ENCODE measurements around the gene UBE2H.
A peak's percentile ranks its signal among the peaks of the same experiment; 100 is the strongest.

The UBE2H gene

DNA sequence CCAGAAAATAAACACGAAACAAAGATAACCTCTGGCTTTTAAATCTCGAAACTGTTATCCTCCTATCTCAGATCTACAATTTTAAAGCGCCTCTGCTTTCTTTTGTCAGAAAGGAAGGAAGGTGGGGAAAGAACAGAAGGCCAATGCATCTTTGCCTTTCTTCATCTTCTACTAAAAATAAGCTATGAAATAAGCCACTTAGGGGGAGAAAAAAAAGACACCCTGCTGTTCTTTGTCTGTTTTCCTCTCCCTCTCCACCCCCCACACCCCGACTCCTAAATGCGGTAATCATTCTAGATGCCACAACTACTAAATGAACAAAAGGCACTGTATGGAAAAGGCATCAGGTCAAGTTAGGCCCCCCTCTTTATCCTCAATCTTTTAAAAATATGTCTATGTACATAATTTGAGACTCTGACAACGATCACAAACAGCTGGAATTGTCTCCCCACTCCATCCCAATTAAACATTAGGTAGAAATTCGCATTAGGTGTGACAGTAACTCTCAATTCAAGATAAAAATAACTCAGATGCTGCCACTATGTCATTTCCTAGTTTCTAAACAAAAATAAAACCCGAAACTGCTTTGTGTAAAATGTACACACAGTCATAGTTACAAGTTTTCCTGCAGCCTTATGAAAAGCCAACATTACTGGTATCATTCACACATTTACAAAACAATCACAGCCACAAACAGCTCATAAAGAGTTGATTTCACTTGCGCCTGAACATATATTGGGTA, 2.4 kb downstream of the UBE2H start:
- no peak for DNase-seq (ENCODE audit: low read depth)

DNA sequence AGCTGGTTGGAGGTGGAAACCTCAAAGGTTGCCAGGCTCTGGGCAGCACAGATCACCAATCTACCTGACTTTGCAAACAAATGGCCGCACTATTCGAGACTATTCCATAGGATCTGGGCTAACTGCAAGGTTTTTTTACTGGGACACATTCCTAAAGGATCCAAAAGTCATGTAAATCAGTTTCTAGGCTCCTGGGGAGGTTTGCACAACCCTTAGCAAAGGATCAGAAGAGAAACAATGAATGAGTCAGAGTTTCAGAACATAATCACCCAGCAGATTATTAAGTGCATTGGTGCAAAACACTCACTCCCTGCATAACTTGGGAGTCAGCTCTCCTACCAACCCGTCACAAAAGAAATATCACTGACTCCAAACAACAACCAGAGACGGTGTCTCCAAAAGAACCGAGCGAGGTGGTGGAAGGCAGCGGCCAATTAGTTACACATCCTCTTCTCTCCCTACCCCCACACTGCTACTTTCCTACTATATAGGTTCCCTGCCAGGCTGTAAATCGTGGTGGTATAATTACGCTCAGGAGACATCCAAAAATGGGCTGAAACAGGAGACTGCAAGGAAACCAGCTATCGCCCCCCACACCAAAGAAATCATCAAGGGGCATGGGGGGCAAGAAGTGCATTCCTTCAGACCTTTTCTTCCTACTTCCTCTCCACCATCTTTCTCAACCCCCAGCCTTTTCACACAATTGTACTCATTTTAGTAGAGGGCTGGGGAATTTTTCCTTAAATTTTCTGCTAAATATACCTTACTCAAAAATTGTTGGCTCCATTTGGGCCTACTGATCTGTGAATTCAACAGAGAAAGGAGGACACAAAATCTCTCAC, 3.2 kb downstream of the UBE2H start:
- peak; percentile 12 for DNase-seq (ENCODE audit: low read depth)

DNA sequence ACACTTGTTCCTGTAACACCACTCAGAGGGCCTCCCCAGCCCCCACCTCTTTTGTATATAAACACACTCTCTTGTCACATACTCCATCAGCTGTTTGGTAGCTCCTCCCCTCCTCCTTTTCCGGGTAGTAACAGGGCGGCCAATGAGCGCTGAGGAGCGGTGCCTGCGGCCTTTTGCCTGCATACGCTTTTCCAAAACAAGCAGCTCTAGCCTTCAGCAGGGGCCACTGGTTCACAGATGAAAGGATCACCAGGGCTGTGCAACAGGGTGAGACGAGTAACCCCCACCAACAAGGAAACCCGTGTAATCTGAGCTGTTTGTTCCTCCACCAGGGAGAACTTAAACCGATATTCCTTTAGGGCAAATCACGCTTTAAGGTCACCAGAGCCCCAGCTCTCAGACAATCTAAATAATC, 3.9 kb downstream of the UBE2H start:
- DNase-seq (ENCODE audit: low read depth): peak; percentile 68

DNA sequence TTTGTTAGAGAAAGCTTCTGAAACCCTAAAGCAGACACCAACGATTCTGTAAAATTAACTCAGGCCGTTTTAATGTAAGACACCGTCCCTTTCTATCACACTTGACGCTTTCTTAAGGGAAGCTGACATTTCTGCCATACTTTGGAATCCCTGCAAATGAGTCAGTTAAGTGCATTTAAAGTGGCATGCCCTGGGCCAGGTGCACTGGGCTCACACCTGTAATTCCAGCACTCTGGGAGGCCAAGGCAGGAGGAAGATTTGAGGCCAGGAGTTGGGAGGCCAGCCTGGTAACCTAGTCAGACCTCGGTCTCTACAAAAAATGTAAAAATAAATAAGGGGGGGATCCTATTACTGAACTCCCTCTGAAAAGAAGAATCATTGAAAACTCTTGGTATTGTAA, 4.4 kb downstream of the UBE2H start:
- DNase-seq (ENCODE audit: low read depth): no peak

DNA sequence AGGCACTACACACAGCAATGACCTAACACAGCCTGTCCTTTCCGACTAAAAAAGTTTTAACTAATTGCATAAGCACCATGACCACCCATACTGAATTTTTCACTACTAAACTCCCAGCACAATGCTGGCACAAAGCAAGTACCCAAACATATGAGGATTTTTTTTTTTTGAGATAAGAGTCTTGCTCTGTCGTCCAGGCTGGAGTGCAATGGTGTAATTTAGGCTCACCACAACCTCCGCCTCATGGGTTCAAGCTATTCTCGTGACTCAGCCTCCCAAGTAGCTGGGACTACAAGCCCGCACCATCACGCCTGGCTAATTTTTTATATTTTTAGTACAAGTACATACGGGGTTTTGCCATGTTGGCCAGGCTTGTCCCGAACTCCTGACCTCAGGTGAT, 5.1 kb downstream of the UBE2H start:
- no peak for DNase-seq (ENCODE audit: low read depth)

DNA sequence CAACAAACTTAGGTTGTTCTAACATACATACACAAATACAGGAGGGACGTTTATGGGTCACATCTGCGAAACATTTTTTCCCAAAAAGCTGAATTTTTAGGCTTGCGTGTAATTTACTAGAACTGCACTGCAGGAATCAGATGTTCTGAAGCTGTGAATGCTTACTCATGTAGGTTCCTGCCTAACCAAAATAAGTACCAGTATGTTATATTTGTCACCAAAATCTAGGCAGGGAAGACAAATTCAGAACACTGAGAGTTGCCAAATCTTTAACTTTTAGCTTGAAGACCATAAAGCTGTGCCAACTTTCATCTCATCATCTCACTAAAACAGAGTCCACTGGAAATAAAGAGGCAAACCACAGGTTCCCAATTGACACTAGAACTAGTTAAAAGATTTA, 5.7 kb downstream of the UBE2H start:
- no peak for DNase-seq (ENCODE audit: low read depth)

DNA sequence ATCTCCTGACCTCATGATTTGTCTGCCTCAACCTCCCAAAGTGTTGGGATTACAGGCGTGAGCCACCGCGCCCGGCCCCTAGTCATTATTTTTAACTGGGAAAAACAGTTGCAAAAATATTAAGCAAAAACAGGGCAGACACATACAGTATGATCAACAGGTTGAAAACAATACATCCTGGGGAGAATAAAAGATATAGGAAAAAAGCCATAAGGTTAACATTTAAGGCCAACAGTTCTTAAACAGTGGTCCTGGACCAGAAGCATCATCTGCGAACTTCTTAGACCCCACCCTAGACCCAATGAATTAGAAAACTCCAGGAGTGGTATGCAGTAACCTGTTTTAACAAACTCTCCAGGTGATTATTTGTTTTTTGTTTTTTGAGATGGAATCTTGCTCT, 6.5 kb downstream of the UBE2H start:
- no peak for DNase-seq (ENCODE audit: low read depth)

DNA sequence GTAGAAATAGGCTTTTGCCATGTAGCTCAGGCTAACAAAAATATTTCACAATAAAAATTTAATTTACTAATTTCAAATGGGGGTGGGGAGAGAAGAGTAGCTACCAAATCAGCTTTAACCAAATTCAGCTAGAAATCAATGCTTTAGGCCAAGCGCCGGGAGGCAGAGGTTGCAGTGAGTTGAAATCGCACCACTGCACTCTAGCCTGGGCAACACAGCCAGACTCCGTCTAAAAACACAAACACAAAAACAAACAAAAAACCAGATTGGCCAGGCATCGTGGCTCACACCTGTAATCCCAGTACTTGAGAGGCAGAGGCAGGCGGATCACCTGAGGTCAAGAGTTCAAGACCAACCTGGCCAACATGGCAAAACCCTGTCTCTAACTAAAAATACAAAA, 9.4 kb downstream of the UBE2H start:
- no peak for DNase-seq (ENCODE audit: low read depth)

DNA sequence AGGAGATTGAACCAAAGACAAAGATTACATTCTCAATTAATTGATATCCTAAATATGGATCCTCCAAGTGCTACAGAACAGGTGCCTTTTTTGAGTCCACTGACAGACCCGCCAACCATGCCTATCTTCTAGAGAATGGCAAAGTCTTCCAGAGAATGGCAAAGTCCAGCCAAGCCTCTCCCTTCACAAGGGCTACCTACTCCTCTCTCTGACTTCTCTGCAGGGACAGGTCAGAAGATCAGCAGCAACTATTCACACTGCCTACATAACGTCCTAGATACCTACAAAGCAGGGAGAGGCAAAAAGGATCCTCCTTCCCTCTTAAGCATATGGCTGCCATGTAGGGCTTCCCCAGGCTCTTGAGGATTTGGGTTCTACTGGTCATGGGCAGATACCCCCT, 12.4 kb downstream of the UBE2H start:
- no peak for DNase-seq (ENCODE audit: low read depth)

DNA sequence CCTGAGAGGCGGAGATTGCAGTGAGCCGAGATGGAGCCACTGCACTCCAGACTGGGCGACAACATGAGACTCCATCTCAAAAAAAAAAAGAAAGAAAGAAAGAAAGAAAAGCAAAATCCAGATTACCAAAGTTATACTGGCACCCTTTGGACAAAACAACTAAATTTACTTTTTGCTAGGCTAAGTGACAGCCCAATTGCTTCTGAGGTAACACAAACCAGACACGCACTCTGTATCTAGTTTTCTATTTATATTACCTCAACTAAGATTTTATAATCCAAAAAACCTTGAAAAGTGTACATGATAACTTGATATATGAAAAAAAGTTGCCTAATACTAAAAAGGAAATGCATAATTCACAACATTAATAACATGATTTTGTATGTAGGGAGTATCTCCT, 12.9 kb downstream of the UBE2H start:
- DNase-seq (ENCODE audit: low read depth): no peak

DNA sequence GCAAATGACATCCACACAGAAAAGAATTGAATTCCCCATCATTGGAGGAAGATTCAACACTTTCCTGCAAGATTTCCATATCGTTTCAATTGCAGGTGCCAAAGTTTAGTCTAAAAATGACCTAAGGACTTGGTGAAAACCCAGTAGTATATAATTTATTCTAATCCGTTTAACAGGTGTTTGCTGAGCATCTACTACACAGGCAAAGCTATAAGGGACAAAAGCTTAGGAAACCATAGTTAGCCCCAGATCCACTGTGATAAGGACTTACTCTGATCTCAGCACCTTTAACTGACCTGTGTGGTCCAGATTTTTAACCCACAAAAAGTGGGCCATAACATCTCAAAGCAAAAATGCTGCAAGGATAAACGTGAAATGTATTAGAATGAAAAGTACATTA, 19.1 kb downstream of the UBE2H start:
- DNase-seq (ENCODE audit: low read depth): no peak

DNA sequence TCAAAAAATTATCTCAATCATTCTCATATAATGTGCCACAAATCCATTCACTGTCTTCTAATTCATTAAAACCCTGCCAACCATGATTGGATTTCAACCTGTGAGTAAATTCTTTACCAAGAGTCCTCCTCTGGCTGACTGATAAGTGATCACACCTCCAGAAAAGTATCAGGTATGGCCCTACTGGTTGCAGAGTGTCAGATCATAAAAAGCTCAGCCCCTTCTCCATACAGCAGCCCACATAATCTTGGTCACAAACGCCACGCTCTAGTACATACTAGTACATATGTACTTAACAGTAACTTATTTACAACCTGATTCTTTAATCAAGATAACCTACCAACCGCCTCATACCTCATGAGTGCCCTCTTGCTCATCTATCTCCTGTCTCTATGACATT, 26.1 kb downstream of the UBE2H start:
- no peak for DNase-seq (ENCODE audit: low read depth)

DNA sequence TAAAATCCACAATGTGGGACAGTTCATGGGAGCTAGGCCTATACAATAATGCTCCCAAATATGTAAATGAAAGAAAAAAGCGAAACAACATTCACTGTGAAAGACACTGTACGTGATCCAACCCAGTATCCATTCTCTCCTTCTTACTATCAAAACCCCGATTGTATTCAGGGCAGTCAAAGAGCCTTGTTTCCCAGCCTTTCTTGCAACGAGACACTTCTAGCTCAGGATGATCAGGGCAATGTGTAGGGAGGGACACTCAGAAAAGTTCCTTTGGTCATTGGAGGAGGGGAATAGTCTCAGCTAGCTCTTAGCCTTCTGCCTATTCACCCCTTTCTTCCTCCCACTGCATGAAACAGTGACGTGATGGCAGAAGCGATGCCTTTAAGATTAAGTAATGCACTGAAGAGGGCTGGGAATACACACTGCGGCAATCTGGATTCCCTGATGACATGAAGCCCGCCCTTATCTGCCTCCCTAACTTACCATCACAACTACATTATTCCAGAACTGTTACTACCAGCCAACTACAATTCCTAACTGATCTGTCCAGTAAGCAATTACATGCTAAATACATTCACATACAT, 27.3 kb downstream of the UBE2H start:
- DNase-seq (ENCODE audit: low read depth): no peak

DNA sequence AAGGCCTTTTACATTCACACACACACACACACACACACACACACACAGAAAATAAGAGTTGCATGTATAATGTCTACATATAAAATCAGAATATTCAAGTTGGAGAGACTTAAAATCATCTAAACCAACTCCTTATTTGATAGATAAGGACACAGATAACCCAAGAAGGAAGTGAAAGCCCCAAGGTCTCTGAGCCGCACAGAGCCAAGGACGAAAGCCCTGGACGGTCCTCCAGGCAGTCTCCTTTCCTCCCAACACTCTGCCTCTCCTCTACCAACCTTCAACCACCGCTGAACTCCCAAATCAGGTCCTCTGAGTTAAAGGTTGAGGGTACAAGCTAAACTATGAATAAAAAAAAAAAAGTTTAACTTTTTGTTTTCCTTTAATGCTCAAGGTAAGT, 28.2 kb downstream of the UBE2H start:
- DNase-seq (ENCODE audit: low read depth): no peak

DNA sequence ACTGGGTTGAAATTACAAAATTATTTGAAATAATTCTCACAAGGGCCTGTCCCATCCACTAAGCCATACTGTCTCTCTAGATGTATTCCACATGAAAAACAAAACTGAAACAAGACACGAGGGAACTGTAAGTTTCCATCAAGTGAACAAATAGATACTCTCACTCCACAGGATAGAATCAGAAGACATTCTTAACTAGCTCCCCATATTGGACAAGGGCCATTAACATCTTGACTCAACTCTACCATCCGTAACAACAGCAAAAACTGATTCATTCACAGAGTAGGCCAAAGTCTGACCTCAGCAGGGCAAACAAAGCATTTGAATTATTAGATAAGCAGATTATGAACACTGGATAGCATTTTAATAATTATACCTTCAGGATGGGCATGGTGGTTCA, 29.1 kb downstream of the UBE2H start:
- DNase-seq (ENCODE audit: low read depth): no peak

DNA sequence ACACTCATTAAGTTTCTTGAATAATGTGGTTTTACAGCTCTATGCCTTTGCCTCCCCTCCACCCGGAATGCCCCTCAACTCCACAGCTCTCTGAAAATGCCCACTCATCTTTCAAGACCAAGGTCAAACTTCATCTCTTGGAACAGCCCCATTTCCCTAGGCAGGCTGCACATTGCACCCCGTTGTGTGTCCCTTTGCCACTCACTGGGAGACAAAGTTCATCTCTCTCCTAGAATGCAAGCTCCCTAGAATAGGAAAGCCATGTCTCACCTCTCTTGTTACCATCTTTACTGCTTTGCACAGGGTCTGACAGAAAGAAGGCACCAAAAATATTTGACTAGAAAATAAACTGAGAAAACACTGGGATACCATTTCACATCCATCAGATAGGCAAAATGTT, 33.3 kb downstream of the UBE2H start:
- DNase-seq (ENCODE audit: low read depth): no peak

DNA sequence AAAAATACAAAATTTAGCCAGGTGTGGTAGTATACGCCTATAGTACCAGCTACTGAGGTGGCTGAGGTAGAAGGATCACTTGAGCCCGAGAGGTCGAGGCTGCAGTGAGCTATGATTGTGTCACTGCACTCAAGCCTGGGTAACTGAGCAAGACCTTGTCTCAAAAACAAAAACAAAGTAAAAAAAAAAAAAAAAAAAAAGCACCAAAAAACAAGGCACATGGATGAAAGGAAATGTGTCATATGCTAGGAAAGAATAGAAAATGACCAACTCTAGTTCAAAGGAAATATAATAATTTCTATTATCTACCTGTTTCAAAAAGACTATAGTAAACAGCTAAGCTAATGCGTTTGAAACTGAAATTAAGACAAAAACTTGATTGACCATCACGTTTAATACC, 33.8 kb downstream of the UBE2H start:
- DNase-seq (ENCODE audit: low read depth): no peak

DNA sequence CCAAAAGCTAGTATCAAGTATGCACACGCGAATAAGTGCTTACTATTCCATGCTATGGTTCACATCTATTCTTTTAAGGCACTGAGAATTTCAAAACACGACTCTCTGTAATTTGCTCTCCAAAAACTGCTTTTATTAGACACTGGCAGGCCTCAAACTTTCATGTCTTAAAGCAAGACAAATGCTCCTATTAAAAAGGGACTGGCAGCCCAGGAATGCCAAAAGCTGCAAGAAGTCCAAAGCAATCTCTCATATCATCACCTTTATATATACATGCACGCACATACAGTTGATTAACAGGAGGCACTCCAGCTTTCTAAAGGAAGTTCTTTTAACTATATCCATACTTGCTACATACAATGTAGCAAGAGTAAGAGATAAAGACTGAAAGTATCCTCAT, 34.8 kb downstream of the UBE2H start:
- no peak for DNase-seq (ENCODE audit: low read depth)

DNA sequence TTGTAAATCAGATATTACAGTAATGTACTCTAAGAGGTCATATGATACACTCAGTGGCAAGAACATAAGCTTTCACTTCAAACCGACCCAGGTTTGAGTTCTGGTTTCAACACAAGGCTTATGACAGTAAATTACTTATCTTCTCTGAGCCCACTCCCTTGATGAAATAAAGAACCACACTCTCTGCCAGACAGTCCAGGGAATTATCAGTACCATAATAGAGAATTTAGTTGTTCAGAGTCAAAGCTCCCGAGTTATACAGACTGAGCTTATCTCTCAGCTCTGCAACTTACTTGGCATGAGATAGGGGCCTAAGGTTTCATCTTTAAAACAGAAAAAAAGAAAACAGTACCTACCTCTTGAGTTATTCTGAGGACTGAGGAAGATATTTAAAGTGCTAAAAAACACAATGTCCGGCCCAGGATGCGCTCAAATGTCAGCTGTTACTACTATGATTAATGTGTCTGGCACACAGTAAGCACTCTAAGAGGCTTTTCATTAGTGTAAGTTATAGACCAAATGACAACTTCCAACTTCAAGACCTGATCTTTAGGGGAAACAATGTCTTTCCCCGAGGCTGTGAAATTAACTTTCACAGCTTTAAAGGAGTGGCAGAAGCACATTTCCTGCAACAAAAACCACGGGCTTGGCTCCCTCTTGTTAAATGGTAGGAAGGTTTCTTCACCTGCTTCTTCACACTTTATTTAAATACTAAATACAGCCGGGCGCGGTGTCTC, 38.1 kb downstream of the UBE2H start:
- DNase-seq (ENCODE audit: low read depth): no peak

DNA sequence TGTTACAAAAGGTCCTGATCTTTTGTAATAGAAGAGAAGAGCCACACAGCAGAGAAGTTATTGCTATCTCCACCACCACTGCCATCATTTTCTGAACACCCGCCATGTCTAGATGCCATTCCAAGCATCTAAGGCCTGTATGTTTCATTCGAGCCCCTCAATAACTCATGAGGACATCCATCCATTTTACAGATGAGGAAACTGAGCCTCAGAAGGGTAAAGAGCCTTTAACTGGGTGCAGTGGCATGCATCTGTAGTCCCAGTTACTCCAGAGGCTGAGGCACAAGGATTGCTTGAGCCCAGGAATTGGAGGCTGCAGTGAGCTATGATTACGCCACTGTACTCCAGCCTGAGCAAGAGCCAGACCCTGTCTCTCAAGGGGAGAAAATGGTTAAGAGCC, 39.3 kb downstream of the UBE2H start:
- no peak for DNase-seq (ENCODE audit: low read depth)

DNA sequence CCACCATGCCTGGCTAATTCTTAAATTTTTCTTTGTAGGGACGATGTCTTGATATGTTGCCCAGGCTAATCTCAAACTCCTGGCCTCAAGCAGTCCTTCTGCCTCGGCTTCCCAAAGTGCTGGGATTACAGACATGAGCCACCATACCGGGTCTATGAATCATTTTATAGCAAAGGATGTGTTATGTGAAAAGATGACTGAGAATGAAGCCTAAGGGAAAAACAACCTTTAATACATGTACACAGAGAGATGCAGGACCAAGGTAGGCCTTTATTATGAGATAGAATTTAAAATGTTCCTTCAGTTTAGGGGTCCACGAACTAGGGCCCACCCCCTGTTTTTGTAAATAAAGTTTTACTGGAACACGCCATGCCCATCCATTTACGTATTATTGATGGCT, 41.0 kb downstream of the UBE2H start:
- DNase-seq (ENCODE audit: low read depth): no peak

DNA sequence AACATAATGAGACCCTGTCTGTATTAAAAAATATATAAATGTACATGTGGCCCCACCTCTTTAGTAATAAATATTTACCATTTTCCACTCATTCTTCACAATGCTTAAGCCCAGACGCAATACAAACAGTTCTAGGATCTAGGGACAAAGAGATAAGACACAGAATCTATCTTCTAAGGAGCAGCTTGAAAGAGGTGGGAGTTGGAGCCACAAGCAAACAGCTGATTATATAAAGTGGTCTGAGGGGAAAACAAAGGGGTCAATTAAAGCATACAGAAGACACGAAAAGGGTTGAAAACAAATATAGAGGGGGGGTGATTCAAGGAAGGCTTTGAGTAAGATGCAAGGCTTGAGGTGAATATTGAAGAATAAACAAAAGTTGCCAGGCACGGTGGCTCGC, 43.1 kb downstream of the UBE2H start:
- DNase-seq (ENCODE audit: low read depth): no peak

DNA sequence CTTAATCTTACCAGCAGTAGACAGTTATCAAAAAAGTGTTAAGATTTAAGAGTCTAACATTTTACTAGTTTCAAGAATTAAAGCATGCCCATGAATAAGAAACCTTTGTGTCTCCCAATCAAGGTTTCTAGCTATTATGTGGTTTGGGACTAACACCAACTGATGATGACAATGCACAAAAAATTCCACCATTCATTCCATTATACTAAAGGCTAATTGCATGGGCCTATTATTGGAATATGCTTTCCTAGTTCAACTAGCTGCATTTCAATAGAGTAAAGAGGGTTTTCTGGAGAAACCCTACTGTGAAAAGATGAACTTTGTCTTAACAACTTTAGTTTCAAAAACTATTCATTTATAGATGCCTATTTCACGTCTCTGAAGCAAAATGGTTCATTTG, 44.6 kb downstream of the UBE2H start:
- DNase-seq (ENCODE audit: low read depth): no peak

Data from activated T-cell treated with anti-CD3 and anti-CD28 coated beads for 48 hours (primary cell).